ENCODE data around the gene ADH1C. TPM values are rescaled to one million over a fixed set of nuclear protein-coding genes. Genes with fewer than 3 reads are reported as not detected.
"Not testable (repeated sequence)": the region's sequence is repeated elsewhere in the genome, so short reads cannot be mapped to it uniquely, and the experiment has no call there.

Gene ADH1C
- total RNA-seq, 2 experiments from 2014 or later = not detected

DNA sequence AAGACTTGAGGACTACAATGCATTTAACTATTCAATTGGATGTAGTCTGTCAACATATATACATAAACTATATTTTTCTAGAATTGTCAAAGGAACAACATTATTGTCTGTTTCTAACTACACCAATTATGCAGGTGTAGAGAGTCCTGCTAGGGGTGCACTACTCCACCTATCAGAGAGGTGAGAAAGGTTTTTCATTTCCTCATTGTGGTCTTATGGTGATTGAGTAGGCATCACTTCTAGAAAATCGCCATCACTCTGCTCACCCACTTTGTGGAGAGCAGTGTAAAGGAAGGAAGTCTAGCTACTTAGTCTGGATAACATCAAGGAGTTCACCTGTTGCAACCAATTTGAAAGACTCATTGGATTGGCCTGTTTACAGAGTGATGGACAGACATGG lies 4.4 kb upstream of the ADH1C start:
- H3K27me3 Mint-ChIP-seq = peaks cover 24% of the 10 kb centered on the region
- no peak overlapping the region for H3K27ac Mint-ChIP-seq
- ChIA-PET CTCF (interaction anchor here (1.2 kb wide), 1 partner anchor 11 kb away, joined by 3 read pairs; no protein-coding TSS in a partner anchor), POLR2A (interaction anchor here (0.6 kb wide), 1 partner anchor 313 kb away, joined by 3 read pairs; no protein-coding TSS in a partner anchor)
- no peak overlapping the region for H3K4me3 Mint-ChIP-seq
- H3K4me1 Mint-ChIP-seq (ENCODE audit: low read depth) = peaks cover 11% of the 10 kb centered on the region
- H3K36me3 Mint-ChIP-seq (ENCODE audit: low read depth) = no peaks in the 10 kb centered on the region
- Histone ChIP-seq H3K27me3 (ENCODE audit: control insufficient read depth in 1 of 2, insufficient read depth in 2 of 2, low read length in 2 of 2) (peaks cover 0 to 3% of the 10 kb centered on the region in 2 experiments), H3K36me3 (ENCODE audit: insufficient read depth, low read length) (no peaks in the 10 kb centered on the region), H3K27ac (ENCODE audit: low read depth in 1 of 2, low read length in 2 of 2) (no peak overlapping the region), H3K9me3 (ENCODE audit: control insufficient read depth in 1 of 2, insufficient read depth in 1 of 2, low read length in 2 of 2) (peaks cover 0 to 8% of the 10 kb centered on the region in 2 experiments), H3K4me1 (ENCODE audit: insufficient read depth, low read length) (no peaks in the 10 kb centered on the region), H3K4me3 (ENCODE audit: low read length) (no peak overlapping the region)
- intact Hi-C loops (cut with DNase I, micrococcal nuclease) = no loop called here
- TF ChIP-seq, protein P1, sequence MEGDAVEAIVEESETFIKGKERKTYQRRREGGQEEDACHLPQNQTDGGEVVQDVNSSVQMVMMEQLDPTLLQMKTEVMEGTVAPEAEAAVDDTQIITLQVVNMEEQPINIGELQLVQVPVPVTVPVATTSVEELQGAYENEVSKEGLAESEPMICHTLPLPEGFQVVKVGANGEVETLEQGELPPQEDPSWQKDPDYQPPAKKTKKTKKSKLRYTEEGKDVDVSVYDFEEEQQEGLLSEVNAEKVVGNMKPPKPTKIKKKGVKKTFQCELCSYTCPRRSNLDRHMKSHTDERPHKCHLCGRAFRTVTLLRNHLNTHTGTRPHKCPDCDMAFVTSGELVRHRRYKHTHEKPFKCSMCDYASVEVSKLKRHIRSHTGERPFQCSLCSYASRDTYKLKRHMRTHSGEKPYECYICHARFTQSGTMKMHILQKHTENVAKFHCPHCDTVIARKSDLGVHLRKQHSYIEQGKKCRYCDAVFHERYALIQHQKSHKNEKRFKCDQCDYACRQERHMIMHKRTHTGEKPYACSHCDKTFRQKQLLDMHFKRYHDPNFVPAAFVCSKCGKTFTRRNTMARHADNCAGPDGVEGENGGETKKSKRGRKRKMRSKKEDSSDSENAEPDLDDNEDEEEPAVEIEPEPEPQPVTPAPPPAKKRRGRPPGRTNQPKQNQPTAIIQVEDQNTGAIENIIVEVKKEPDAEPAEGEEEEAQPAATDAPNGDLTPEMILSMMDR (IDR thresholded peaks at IDR 0.05) = no peak
- DNase-seq = no peak
- H3K9me3 Mint-ChIP-seq = peaks cover 12% of the 10 kb centered on the region
- ATAC-seq (ENCODE audit: poor library complexity) = no peak

DNA sequence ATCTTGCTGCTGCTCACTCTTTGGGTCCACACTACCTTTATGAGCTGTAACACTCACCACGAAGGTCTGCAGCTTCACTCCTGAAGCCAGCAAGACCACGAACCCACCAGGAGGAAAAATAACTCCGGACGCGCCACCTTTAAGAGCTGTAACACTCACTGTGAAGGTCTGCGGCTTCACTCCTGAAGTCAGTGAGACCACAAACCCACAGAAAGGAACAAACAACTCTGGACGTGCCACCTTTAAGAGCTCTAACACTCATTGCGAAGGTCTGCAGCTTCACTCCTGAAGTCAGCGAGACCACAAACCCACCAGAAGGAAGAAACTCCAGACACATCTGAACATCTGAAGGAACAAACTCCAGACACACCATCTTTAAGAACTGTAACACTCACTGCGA lies 3.6 kb upstream of the ADH1C start:
- H3K27ac ChIP-seq (ENCODE audit: low read depth in 1 of 2, low read length in 2 of 2); CTCF ChIA-PET; DNase-seq; H3K4me3 ChIP-seq (ENCODE audit: low read length); H3K9me3 ChIP-seq (ENCODE audit: control insufficient read depth in 1 of 2, insufficient read depth in 1 of 2, low read length in 2 of 2); H3K4me1 ChIP-seq (ENCODE audit: insufficient read depth, low read length); POLR2A ChIA-PET; H3K27me3 ChIP-seq (ENCODE audit: control insufficient read depth in 1 of 2, insufficient read depth in 2 of 2, low read length in 2 of 2); H3K4me3 Mint-ChIP-seq; H3K27ac Mint-ChIP-seq; H3K36me3 ChIP-seq (ENCODE audit: insufficient read depth, low read length); intact Hi-C loops (cut with DNase I, micrococcal nuclease); H3K36me3 Mint-ChIP-seq (ENCODE audit: low read depth); ATAC-seq (ENCODE audit: poor library complexity): not testable (repeated sequence)
- Mint-ChIP-seq H3K9me3 (peaks cover 12% of the 10 kb centered on the region), H3K27me3 (peaks cover 24% of the 10 kb centered on the region), H3K4me1 (ENCODE audit: low read depth) (peaks cover 11% of the 10 kb centered on the region)

DNA sequence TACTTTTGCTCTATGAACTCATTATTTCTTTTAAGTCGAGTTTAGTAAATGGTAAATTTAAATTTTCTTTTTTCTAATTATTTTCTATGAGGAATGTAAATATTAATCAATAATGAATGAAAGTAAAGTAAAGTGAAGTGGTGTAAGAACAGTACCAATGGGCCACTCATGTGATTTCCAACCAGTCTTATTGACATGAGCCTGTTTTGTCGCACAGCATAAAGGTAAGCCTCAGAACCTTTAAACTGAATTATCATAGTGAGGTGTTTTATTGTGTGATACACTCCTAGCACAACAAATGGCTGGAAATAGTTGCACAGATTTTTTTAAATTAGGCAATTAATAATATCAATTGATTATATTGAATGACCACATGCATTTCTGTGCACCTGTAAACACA lies 1.1 kb downstream of the ADH1C start:
- Mint-ChIP-seq H3K4me1 (ENCODE audit: low read depth) (peaks cover 11% of the 10 kb centered on the region), H3K36me3 (ENCODE audit: low read depth) (no peaks in the 10 kb centered on the region), H3K27ac (no peak overlapping the region), H3K9me3 (peaks cover 12% of the 10 kb centered on the region), H3K27me3 (peaks cover 25% of the 10 kb centered on the region), H3K4me3 (no peak overlapping the region)
- ChIA-PET POLR2A (no interaction called here), CTCF (no interaction called here)
- H3K9me3 ChIP-seq (ENCODE audit: control insufficient read depth in 1 of 2, insufficient read depth in 1 of 2, low read length in 2 of 2) = no peaks in the 10 kb centered on the region
- H3K27ac ChIP-seq (ENCODE audit: low read depth in 1 of 2, low read length in 2 of 2) = no peak overlapping the region
- H3K4me1 ChIP-seq (ENCODE audit: insufficient read depth, low read length) = no peaks in the 10 kb centered on the region
- no peaks in the 10 kb centered on the region for H3K36me3 ChIP-seq (ENCODE audit: insufficient read depth, low read length)
- DNase-seq (no peak), ATAC-seq (ENCODE audit: poor library complexity) (no peak)
- TF ChIP-seq, protein P1 (IDR thresholded peaks at IDR 0.05) = no peak
- H3K4me3 ChIP-seq (ENCODE audit: low read length) = no peak overlapping the region
- intact Hi-C loops (cut with DNase I, micrococcal nuclease) = no loop called here
- peaks cover 2 to 3% of the 10 kb centered on the region in 2 experiments for H3K27me3 ChIP-seq (ENCODE audit: control insufficient read depth in 1 of 2, insufficient read depth in 2 of 2, low read length in 2 of 2)

DNA sequence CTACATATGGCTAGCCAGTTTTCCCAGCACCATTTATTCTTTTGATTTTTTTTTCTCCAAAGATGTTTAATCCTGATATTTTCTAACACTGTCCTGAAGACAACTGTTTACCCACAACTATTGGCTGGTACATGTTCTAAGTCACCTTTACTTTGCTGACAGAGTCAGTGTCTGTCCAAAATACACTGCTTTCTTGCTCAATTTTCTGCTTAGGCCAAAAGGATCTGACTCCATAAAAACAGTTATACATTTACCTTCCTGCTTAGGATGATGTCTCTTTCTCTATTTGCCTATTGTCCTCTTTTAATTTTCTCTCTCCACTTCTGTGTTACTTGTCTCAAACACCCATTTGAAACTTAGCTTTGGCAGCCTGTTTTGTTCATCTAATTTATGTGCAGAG lies 3.2 kb downstream of the ADH1C start:
- H3K27me3 Mint-ChIP-seq = peaks cover 8% of the 10 kb centered on the region
- H3K27ac Mint-ChIP-seq = no peak overlapping the region
- Histone ChIP-seq H3K27me3 (ENCODE audit: control insufficient read depth in 1 of 2, insufficient read depth in 2 of 2, low read length in 2 of 2) (peaks cover 2 to 3% of the 10 kb centered on the region in 2 experiments), H3K36me3 (ENCODE audit: insufficient read depth, low read length) (no peaks in the 10 kb centered on the region), H3K9me3 (ENCODE audit: control insufficient read depth in 1 of 2, insufficient read depth in 1 of 2, low read length in 2 of 2) (no peaks in the 10 kb centered on the region), H3K4me3 (ENCODE audit: low read length) (no peak overlapping the region), H3K27ac (ENCODE audit: low read depth in 1 of 2, low read length in 2 of 2) (no peak overlapping the region), H3K4me1 (ENCODE audit: insufficient read depth, low read length) (no peaks in the 10 kb centered on the region)
- TF ChIP-seq, protein P1 (IDR thresholded peaks at IDR 0.05) = no peak
- H3K4me3 Mint-ChIP-seq = no peak overlapping the region
- peaks cover 3% of the 10 kb centered on the region for H3K9me3 Mint-ChIP-seq
- ChIA-PET CTCF (no interaction called here), POLR2A (no interaction called here)
- ATAC-seq (ENCODE audit: poor library complexity) (no peak), DNase-seq (no peak)
- intact Hi-C loops (cut with DNase I, micrococcal nuclease) = no loop called here
- H3K4me1 Mint-ChIP-seq (ENCODE audit: low read depth) = peaks cover 11% of the 10 kb centered on the region
- H3K36me3 Mint-ChIP-seq (ENCODE audit: low read depth) = no peaks in the 10 kb centered on the region

DNA sequence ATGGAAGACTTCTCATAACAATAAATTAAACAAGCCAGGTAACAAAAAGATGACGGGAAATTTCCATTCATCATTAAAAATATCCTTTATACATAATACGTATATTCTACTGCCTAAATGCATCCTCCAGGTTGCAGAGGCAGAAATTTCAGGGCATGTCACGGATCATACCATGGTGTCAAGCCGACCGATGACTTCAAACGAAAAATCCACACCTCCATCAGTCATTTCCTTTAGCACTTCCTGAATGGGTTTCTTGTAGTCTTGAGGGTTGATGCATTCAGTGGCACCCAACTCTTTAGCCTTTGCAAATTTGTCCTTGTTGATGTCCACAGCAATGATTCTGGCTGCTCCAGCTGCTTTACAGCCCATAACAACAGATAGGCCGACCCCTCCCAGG lies 9.9 kb downstream of the ADH1C start:
- H3K27me3 ChIP-seq (ENCODE audit: control insufficient read depth in 1 of 2, insufficient read depth in 2 of 2, low read length in 2 of 2); CTCF ChIA-PET; H3K9me3 Mint-ChIP-seq; H3K9me3 ChIP-seq (ENCODE audit: control insufficient read depth in 1 of 2, insufficient read depth in 1 of 2, low read length in 2 of 2); H3K27ac ChIP-seq (ENCODE audit: low read depth in 1 of 2, low read length in 2 of 2); H3K4me3 Mint-ChIP-seq; H3K4me3 ChIP-seq (ENCODE audit: low read length); H3K27ac Mint-ChIP-seq; intact Hi-C loops (cut with DNase I, micrococcal nuclease); H3K4me1 ChIP-seq (ENCODE audit: insufficient read depth, low read length); H3K4me1 Mint-ChIP-seq (ENCODE audit: low read depth); ATAC-seq (ENCODE audit: poor library complexity); H3K36me3 ChIP-seq (ENCODE audit: insufficient read depth, low read length); H3K36me3 Mint-ChIP-seq (ENCODE audit: low read depth); POLR2A ChIA-PET; DNase-seq: not testable (repeated sequence)
- H3K27me3 Mint-ChIP-seq = peaks cover 23% of the 10 kb centered on the region

All from CD4-positive, alpha-beta T cell (primary cell).